Measurements from ENCODE around the gene ODAD3.
A peak's percentile ranks its signal among the peaks of the same experiment; 100 is the strongest.

ODAD3 gene

GRCh38 chr19:11420429-11421370, 14.2 kb downstream of the ODAD3 start:
- peaks cover 88% of the 10 kb centered on the region for H3K27me3 ChIP-seq
- no peaks in the 10 kb centered on the region for H3K36me3 ChIP-seq
- H3K27ac ChIP-seq = no peak overlapping the region
- H3K4me1 ChIP-seq (ENCODE audit: control insufficient read depth in 1 of 2, insufficient read depth in 1 of 2, low read depth in 1 of 2, low read length in 1 of 2) = peaks cover 25 to 38% of the 10 kb centered on the region in 2 experiments
- H3K4me3 ChIP-seq (ENCODE audit: low read depth in 1 of 2, low read length in 1 of 2) = peak overlapping the region in 1 of 2 experiments; percentile 29
- TF ChIP-seq, protein P1, sequence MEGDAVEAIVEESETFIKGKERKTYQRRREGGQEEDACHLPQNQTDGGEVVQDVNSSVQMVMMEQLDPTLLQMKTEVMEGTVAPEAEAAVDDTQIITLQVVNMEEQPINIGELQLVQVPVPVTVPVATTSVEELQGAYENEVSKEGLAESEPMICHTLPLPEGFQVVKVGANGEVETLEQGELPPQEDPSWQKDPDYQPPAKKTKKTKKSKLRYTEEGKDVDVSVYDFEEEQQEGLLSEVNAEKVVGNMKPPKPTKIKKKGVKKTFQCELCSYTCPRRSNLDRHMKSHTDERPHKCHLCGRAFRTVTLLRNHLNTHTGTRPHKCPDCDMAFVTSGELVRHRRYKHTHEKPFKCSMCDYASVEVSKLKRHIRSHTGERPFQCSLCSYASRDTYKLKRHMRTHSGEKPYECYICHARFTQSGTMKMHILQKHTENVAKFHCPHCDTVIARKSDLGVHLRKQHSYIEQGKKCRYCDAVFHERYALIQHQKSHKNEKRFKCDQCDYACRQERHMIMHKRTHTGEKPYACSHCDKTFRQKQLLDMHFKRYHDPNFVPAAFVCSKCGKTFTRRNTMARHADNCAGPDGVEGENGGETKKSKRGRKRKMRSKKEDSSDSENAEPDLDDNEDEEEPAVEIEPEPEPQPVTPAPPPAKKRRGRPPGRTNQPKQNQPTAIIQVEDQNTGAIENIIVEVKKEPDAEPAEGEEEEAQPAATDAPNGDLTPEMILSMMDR (IDR thresholded peaks at IDR 0.05) = no peak
- H3K9me3 ChIP-seq = no peaks in the 10 kb centered on the region

- Histone ChIP-seq H3K27ac (no peak within 1 kb of the TSS), H3K27me3 (peaks cover 94% of the 10 kb centered on the region), H3K4me3 (ENCODE audit: low read depth in 1 of 2, low read length in 1 of 2) (peak within 1 kb of the TSS in 1 of 2 experiments; percentile 7), H3K36me3 (no peaks in the 10 kb centered on the region), H3K4me1 (ENCODE audit: control insufficient read depth in 1 of 2, insufficient read depth in 1 of 2, low read depth in 1 of 2, low read length in 1 of 2) (peaks cover 25 to 37% of the 10 kb centered on the region in 2 experiments), H3K9me3 (no peaks in the 10 kb centered on the region)
- TF ChIP-seq, protein P1 (IDR thresholded peaks at IDR 0.05) = no peak
Observed at GRCh38 chr19:11418549-11419506, 16.1 kb downstream of the ODAD3 start, which contains the start of gene RGL3. Gene RGL3, minus strand, starts transcription at chr19:11419314. Its CDS starts 36 bp downstream, at chr19:11419278.

GRCh38 chr19:11418094-11418548, 16.8 kb downstream of the ODAD3 start:
- TF ChIP-seq, protein P1 (IDR thresholded peaks at IDR 0.05) = no peak
- Histone ChIP-seq H3K36me3 (no peaks in the 10 kb centered on the region), H3K27ac (no peak overlapping the region), H3K4me1 (ENCODE audit: control insufficient read depth in 1 of 2, insufficient read depth in 1 of 2, low read depth in 1 of 2, low read length in 1 of 2) (peaks cover 25 to 33% of the 10 kb centered on the region in 2 experiments), H3K27me3 (peaks cover 87% of the 10 kb centered on the region), H3K4me3 (ENCODE audit: low read depth in 1 of 2, low read length in 1 of 2) (peak overlapping the region in 1 of 2 experiments; percentile 7), H3K9me3 (no peaks in the 10 kb centered on the region)

DNA sequence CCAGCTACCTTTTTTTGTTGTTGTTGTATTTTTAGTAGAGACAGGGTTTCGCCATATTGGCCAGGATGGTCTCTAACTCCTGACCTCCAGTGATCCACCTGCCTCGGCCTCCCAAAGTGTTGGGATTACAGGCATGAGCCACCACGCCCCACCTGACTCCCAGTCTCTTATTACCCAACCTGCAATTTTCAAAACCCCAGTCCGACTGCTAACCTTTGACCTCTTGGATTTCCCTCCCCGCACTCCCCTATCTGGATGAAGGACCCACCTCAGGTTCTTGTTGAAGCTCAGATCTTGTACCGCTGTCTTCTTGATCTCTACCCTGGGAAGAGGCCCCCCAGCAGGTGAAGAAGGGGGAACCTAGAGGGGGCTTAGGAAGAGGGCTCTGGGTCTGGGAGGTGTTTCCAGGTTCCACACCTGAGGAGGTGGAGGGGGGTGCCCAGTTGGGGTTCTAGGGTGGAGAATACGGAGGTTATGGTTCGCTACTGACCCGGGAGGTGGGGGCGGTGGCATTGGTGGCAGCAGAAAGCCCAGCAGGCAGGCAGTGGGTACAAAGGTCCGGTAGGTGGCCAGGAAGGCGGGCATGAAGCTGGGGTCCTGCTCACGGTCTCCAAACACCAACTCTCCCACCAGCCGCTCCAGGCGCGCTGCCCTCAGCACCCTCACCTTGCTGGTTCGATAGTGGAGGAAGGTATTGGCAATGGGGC, 18.4 kb downstream of the ODAD3 start:
- Histone ChIP-seq H3K27ac (no peak overlapping the region), H3K9me3 (no peaks in the 10 kb centered on the region), H3K27me3 (peaks cover 76% of the 10 kb centered on the region), H3K4me3 (ENCODE audit: low read depth in 1 of 2, low read length in 1 of 2) (no peak overlapping the region), H3K4me1 (ENCODE audit: control insufficient read depth in 1 of 2, insufficient read depth in 1 of 2, low read depth in 1 of 2, low read length in 1 of 2) (peaks cover 14 to 17% of the 10 kb centered on the region in 2 experiments), H3K36me3 (no peaks in the 10 kb centered on the region)
- TF ChIP-seq, protein P1 (IDR thresholded peaks at IDR 0.05) = no peak

DNA sequence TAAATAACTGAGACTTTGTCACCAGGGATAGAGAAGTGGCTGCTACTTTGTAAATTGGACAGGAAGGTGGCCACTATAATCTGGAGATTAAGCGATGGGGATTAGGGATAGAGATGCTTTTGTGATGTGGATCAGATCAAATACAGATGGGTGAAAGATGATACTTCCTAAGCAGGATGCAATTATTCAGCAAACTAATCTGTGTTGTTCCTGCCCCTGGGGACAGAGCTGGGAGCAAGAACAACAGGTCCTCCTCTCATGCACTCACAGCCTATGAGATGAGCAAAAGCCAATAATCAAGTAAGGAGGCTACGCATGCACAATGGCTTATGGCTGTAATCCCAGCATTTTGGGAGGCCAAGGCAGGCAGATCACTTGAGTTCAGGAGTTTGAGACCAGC, 20.4 kb downstream of the ODAD3 start:
- peaks cover 0 to 4% of the 10 kb centered on the region in 2 experiments for H3K4me1 ChIP-seq (ENCODE audit: control insufficient read depth in 1 of 2, insufficient read depth in 1 of 2, low read depth in 1 of 2, low read length in 1 of 2)
- H3K36me3 ChIP-seq = no peaks in the 10 kb centered on the region
- H3K27ac ChIP-seq = no peak overlapping the region
- TF ChIP-seq, protein P1 (IDR thresholded peaks at IDR 0.05) = no peak
- no peaks in the 10 kb centered on the region for H3K9me3 ChIP-seq
- peaks cover 64% of the 10 kb centered on the region for H3K27me3 ChIP-seq
- no peak overlapping the region for H3K4me3 ChIP-seq (ENCODE audit: low read depth in 1 of 2, low read length in 1 of 2)
